HepG2 (cell line): Measurements from ENCODE around the gene ACADS. TPM values are rescaled to one million over a fixed set of nuclear protein-coding genes. Genes with fewer than 3 reads are reported as not detected.

Experiments used
- EED ChIP-seq: sonication (generic); formaldehyde crosslinking; IDR thresholded peaks from 2 replicates; pipeline ENCODE4 v1.5.0; 2020; ENCODE audit warnings: mild to moderate bottlenecking, missing genetic modification reagents
- FOSL2 ChIP-seq: sonication (generic); formaldehyde crosslinking; IDR thresholded peaks from 2 replicates; pipeline ENCODE4 v1.4.0; 2020; ENCODE audit warnings: missing genetic modification reagents
- RFX3 ChIP-seq: IDR thresholded peaks from 2 replicates; pipeline ENCODE4 v1.6.1; 2016; ENCODE audit warnings: missing biosample characterization, missing genetic modification reagents
- ZFYVE20 ChIP-seq: sonication (generic); formaldehyde crosslinking; IDR thresholded peaks from 2 replicates; pipeline ENCODE4 v1.8.0; 2023; ENCODE audit warnings: low read depth, mild to moderate bottlenecking, moderate library complexity, missing genetic modification reagents, borderline replicate concordance
- ZNF562 ChIP-seq: sonication (generic); formaldehyde crosslinking; IDR thresholded peaks from 2 replicates; pipeline ENCODE4 v1.8.0; 2022; ENCODE audit warnings: missing genetic modification reagents, borderline replicate concordance
- ZNF761 ChIP-seq: sonication (generic); formaldehyde crosslinking; conservative IDR thresholded peaks from 2 replicates; pipeline ENCODE4 v1.4.0; 2020; ENCODE audit warnings: mild to moderate bottlenecking, missing genetic modification reagents
- ZNF788 ChIP-seq: sonication (generic); formaldehyde crosslinking; IDR thresholded peaks from 2 replicates; pipeline ENCODE4 v1.5.0; 2020; ENCODE audit warnings: mild to moderate bottlenecking, missing genetic modification reagents, borderline replicate concordance
- polyA plus RNA-seq, 8 experiments: library from polyadenylated mRNA; depleted of rRNA in 3 of 8; stranded (reverse) in 7 of 8; unstranded in 1 of 8; fragments of >200 nt; fragmentation: Illumina TruSeq in 4 of 8; extraction: Trizol in 4 of 8; gene quantifications; 2 replicates each; pipeline versions ENCODE4 v1.2.1 to v1.2.3, GENCODE V29; 2011 to 2016; ENCODE audit warnings: low read depth in 4 of 8, missing spikeins in 1 of 8, mixed read lengths in 1 of 8; ENCODE audit not compliant: insufficient read depth in 1 of 8
- total RNA-seq, 5 experiments: library from RNA; depleted of rRNA; stranded (reverse); fragments of >200 nt; fragmentation: Illumina TruSeq; extraction: Trizol; gene quantifications; 2 replicates each; pipeline ENCODE4 v1.2.3, GENCODE V29; 2016; ENCODE audit warnings: low read depth in 1 of 5
- TF ChIP-seq, protein P1 (sequence below): sonication (generic); formaldehyde crosslinking; IDR thresholded peaks from one replicate; pipeline ENCODE4 v1.5.1; 2020; ENCODE audit warnings: mild to moderate bottlenecking, missing genetic modification reagents; ENCODE audit errors: not compliant biosample characterization
- TF ChIP-seq, protein P2 (sequence below): IDR thresholded peaks from 2 replicates; pipeline ENCODE4 v1.6.1; 2012; ENCODE audit warnings: low read length, improper control_type of control experiment

Gene ACADS
- total and polyA plus RNA-seq, 2 of the 13 experiments (the other 11 are each of a cell fraction or from before 2014, with no cell fraction given): 17.4 to 27.7 TPM

DNA sequence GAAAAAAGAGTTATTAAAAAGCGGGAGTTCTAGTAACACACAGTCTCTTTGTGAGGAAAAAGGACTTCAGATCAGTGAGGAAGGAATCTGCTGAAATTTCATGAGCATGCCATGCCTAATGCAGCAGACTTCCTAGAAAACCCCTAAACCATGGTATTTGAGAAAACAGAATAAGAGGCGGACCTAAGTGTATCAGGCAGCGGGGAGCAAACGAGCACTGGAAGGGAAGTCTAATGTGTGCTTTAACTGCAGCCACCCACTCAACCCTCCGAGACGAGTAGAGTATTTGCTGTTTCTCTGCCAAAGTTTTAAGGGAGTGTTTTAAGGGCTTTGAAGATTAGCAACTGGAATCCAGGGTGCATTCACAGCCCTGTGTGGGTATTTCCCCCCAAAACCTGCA lies 36.5 kb downstream of the ACADS start (continued):
- TF ChIP-seq, protein P1, sequence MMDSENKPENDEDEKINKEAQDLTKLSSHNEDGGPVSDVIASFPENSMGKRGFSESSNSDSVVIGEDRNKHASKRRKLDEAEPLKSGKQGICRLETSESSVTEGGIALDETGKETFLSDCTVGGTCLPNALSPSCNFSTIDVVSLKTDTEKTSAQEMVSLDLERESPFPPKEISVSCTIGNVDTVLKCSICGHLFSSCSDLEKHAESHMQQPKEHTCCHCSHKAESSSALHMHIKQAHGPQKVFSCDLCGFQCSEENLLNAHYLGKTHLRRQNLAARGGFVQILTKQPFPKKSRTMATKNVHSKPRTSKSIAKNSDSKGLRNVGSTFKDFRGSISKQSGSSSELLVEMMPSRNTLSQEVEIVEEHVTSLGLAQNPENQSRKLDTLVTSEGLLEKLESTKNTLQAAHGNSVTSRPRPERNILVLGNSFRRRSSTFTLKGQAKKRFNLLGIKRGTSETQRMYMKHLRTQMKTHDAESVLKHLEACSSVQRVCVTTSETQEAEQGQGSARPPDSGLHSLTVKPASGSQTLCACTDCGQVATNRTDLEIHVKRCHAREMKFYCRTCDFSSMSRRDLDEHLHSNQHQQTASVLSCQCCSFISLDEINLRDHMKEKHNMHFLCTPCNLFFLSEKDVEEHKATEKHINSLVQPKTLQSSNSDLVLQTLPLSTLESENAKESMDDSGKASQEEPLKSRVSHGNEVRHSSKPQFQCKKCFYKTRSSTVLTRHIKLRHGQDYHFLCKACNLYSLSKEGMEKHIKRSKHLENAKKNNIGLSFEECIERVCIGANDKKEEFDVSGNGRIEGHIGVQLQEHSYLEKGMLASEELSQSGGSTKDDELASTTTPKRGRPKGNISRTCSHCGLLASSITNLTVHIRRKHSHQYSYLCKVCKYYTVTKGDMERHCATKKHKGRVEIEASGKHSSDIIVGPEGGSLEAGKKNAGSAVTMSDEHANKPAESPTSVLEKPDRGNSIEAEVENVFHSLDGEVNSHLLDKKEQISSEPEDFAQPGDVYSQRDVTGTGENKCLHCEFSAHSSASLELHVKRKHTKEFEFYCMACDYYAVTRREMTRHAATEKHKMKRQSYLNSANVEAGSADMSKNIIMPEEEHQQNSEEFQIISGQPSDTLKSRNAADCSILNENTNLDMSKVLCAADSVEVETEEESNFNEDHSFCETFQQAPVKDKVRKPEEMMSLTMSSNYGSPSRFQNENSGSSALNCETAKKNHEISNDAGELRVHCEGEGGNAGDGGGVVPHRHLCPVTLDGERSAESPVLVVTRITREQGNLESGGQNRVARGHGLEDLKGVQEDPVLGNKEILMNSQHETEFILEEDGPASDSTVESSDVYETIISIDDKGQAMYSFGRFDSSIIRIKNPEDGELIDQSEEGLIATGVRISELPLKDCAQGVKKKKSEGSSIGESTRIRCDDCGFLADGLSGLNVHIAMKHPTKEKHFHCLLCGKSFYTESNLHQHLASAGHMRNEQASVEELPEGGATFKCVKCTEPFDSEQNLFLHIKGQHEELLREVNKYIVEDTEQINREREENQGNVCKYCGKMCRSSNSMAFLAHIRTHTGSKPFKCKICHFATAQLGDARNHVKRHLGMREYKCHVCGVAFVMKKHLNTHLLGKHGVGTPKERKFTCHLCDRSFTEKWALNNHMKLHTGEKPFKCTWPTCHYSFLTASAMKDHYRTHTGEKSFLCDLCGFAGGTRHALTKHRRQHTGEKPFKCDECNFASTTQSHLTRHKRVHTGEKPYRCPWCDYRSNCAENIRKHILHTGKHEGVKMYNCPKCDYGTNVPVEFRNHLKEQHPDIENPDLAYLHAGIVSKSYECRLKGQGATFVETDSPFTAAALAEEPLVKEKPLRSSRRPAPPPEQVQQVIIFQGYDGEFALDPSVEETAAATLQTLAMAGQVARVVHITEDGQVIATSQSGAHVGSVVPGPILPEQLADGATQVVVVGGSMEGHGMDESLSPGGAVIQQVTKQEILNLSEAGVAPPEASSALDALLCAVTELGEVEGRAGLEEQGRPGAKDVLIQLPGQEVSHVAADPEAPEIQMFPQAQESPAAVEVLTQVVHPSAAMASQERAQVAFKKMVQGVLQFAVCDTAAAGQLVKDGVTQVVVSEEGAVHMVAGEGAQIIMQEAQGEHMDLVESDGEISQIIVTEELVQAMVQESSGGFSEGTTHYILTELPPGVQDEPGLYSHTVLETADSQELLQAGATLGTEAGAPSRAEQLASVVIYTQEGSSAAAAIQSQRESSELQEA (CRISPR knock-in tag): no peak
- TF ChIP-seq FOSL2 (CRISPR knock-in tag) (no peak), ZFYVE20 (no peak), ZNF562 (CRISPR knock-in tag) (no peak), RFX3 (CRISPR knock-in tag) (no peak), ZNF761 (CRISPR knock-in tag) (no peak), ZNF788 (no peak), EED (CRISPR knock-in tag) (no peak)
- TF ChIP-seq, protein P2, sequence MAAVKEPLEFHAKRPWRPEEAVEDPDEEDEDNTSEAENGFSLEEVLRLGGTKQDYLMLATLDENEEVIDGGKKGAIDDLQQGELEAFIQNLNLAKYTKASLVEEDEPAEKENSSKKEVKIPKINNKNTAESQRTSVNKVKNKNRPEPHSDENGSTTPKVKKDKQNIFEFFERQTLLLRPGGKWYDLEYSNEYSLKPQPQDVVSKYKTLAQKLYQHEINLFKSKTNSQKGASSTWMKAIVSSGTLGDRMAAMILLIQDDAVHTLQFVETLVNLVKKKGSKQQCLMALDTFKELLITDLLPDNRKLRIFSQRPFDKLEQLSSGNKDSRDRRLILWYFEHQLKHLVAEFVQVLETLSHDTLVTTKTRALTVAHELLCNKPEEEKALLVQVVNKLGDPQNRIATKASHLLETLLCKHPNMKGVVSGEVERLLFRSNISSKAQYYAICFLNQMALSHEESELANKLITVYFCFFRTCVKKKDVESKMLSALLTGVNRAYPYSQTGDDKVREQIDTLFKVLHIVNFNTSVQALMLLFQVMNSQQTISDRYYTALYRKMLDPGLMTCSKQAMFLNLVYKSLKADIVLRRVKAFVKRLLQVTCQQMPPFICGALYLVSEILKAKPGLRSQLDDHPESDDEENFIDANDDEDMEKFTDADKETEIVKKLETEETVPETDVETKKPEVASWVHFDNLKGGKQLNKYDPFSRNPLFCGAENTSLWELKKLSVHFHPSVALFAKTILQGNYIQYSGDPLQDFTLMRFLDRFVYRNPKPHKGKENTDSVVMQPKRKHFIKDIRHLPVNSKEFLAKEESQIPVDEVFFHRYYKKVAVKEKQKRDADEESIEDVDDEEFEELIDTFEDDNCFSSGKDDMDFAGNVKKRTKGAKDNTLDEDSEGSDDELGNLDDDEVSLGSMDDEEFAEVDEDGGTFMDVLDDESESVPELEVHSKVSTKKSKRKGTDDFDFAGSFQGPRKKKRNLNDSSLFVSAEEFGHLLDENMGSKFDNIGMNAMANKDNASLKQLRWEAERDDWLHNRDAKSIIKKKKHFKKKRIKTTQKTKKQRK: no peak
